Neural progenitor cell (in vitro differentiated cells): ENCODE results near the gene COTL1. TPM values are rescaled to one million over a fixed set of nuclear protein-coding genes. Genes with fewer than 3 reads are reported as not detected.

Experiments used
- DNase-seq: peaks from one replicate; pipeline ENCODE4 v3.0.0-alpha.2; 2016; ENCODE audit warnings: low spot score
- H2AFZ ChIP-seq: fragments of 200-600 bp; sonication (generic); replicated peaks from 2 replicates; pipeline ENCODE4 v1.6.1; 2016; ENCODE audit warnings: antibody characterized with exemption
- H3F3A ChIP-seq: fragments of 200-600 bp; sonication (generic); 2 replicates; pipeline ENCODE4 v1.6.1; 2016; ENCODE audit warnings: antibody characterized with exemption, low read depth
- H3K27ac ChIP-seq: fragments of 200-600 bp; sonication (generic); 2 replicates; pipeline ENCODE4 v1.5.1; 2016; ENCODE audit warnings: mild to moderate bottlenecking
- H3K27me3 ChIP-seq: fragments of 200-600 bp; sonication (generic); 2 replicates; pipeline ENCODE4 v1.6.1; 2016; ENCODE audit warnings: mild to moderate bottlenecking, moderate library complexity
- H3K36me3 ChIP-seq: fragments of 200-600 bp; sonication (generic); 2 replicates; pipeline ENCODE4 v1.5.1; 2016
- H3K4me1 ChIP-seq: fragments of 200-600 bp; sonication (generic); 2 replicates; pipeline ENCODE4 v1.6.1; 2016; ENCODE audit warnings: mixed run types
- H3K4me2 ChIP-seq: fragments of 200-600 bp; sonication (generic); 2 replicates; pipeline ENCODE4 v1.6.1; 2016
- H3K4me3 ChIP-seq: fragments of 200-600 bp; sonication (generic); 2 replicates; pipeline ENCODE4 v1.5.1; 2016
- H3K79me2 ChIP-seq: fragments of 200-600 bp; sonication (generic); 2 replicates; pipeline ENCODE4 v1.6.1; 2016; ENCODE audit warnings: low read depth
- H3K9ac ChIP-seq: fragments of 200-600 bp; sonication (generic); 2 replicates; pipeline ENCODE4 v1.6.1; 2016
- H3K9me3 ChIP-seq: fragments of 200-600 bp; sonication (generic); 2 replicates; pipeline ENCODE4 v1.5.1; 2016; ENCODE audit warnings: low read depth
- H4K20me1 ChIP-seq: fragments of 200-600 bp; sonication (generic); 2 replicates; pipeline ENCODE4 v1.6.1; 2016; ENCODE audit warnings: low read depth
- H3K27ac Mint-ChIP-seq: 3 replicates; pipeline ENCODE4 v1.8.0; 2021; ENCODE audit warnings: mixed read lengths
- H3K27me3 Mint-ChIP-seq: 2 replicates; pipeline ENCODE4 v1.8.0; 2022; ENCODE audit warnings: low read depth, mild to moderate bottlenecking, inconsistent platforms, moderate library complexity, mixed read lengths; ENCODE audit not compliant: insufficient read depth
- H3K36me3 Mint-ChIP-seq: 3 replicates; pipeline ENCODE4 v1.8.0; 2021; ENCODE audit warnings: mixed read lengths
- H3K4me1 Mint-ChIP-seq: 3 replicates; pipeline ENCODE4 v1.8.0; 2021; ENCODE audit warnings: mixed read lengths
- H3K4me3 Mint-ChIP-seq: 3 replicates; pipeline ENCODE4 v1.8.0; 2021; ENCODE audit warnings: mild to moderate bottlenecking, moderate library complexity, mixed read lengths
- H3K9me3 Mint-ChIP-seq: 3 replicates; pipeline ENCODE4 v1.8.0; 2020; ENCODE audit warnings: mixed read lengths
- CTCF ChIP-seq: fragments of 200-600 bp; sonication (generic); IDR thresholded peaks from 2 replicates; pipeline ENCODE4 v1.5.1; 2017; ENCODE audit warnings: antibody characterized with exemption, mild to moderate bottlenecking
- EZH2 ChIP-seq: fragments of 200-600 bp; sonication (generic); IDR thresholded peaks from 2 replicates; pipeline ENCODE4 v1.6.1; 2017; ENCODE audit warnings: antibody characterized with exemption, mild to moderate bottlenecking, moderate library complexity
- EZH2phosphoT487 ChIP-seq: fragments of 200-600 bp; sonication (generic); IDR thresholded peaks from 2 replicates; pipeline ENCODE4 v1.6.1; 2017; ENCODE audit warnings: antibody characterized with exemption
- total RNA-seq: library from RNA; depleted of rRNA; stranded (reverse); fragments of >200 nt; gene quantifications from 2 replicates; pipeline ENCODE4 v1.2.3, GENCODE V29; 2015; ENCODE audit warnings: low replicate concordance

Gene COTL1
- total RNA-seq, 1 donor from 2014 or later, result 46.9 TPM

GRCh38 chr16:84611041-84611440, 6.8 kb downstream of the COTL1 start:
- Histone ChIP-seq H3K79me2 (peaks cover 95% of the 10 kb centered on the region), H2AFZ (no peak overlapping the region), H3K4me2 (no peak overlapping the region), H3K4me1 (peaks cover 16% of the 10 kb centered on the region), H3F3A (peaks cover 12% of the 10 kb centered on the region), H3K27me3 (no peaks in the 10 kb centered on the region), H3K4me3 (no peak overlapping the region), H3K9me3 (no peaks in the 10 kb centered on the region), H3K27ac (no peak overlapping the region), H4K20me1 (peaks cover 58% of the 10 kb centered on the region), H3K36me3 (no peaks in the 10 kb centered on the region), H3K9ac (no peak overlapping the region)
- Mint-ChIP-seq H3K27ac (no peak overlapping the region), H3K27me3 (peaks cover 8% of the 10 kb centered on the region), H3K4me3 (no peak overlapping the region), H3K36me3 (peaks cover 61% of the 10 kb centered on the region), H3K4me1 (peaks cover 46% of the 10 kb centered on the region), H3K9me3 (no peaks in the 10 kb centered on the region)
- TF ChIP-seq EZH2phosphoT487, result no peak
- DNase-seq, result no peak

GRCh38 chr16:84610376-84610775, 7.5 kb downstream of the COTL1 start:
- Histone ChIP-seq H2AFZ (no peak overlapping the region), H3F3A (peaks cover 15% of the 10 kb centered on the region), H3K4me2 (no peak overlapping the region), H3K79me2 (peaks cover 95% of the 10 kb centered on the region), H3K4me1 (peaks cover 11% of the 10 kb centered on the region), H3K36me3 (peaks cover 2% of the 10 kb centered on the region), H3K9ac (no peak overlapping the region), H3K27ac (no peak overlapping the region), H3K27me3 (no peaks in the 10 kb centered on the region), H3K4me3 (no peak overlapping the region), H4K20me1 (peaks cover 55% of the 10 kb centered on the region), H3K9me3 (no peaks in the 10 kb centered on the region)
- no peak for TF ChIP-seq EZH2phosphoT487
- no peak for TF ChIP-seq EZH2
- TF ChIP-seq CTCF, result no peak
- Mint-ChIP-seq H3K4me3 (no peak overlapping the region), H3K27me3 (peaks cover 8% of the 10 kb centered on the region), H3K9me3 (peaks cover 4% of the 10 kb centered on the region), H3K27ac (no peak overlapping the region), H3K4me1 (peaks cover 41% of the 10 kb centered on the region), H3K36me3 (peaks cover 63% of the 10 kb centered on the region)
- DNase-seq, result no peak

- H4K20me1 ChIP-seq, result peaks cover 55% of the 10 kb centered on the region
- H3K4me1 Mint-ChIP-seq, result peaks cover 41% of the 10 kb centered on the region
- no peak overlapping the region for H3K27ac Mint-ChIP-seq
- H3K4me3 Mint-ChIP-seq, result no peak overlapping the region
- H3K36me3 Mint-ChIP-seq, result peaks cover 65% of the 10 kb centered on the region
- peaks cover 14% of the 10 kb centered on the region for H3K4me1 ChIP-seq
- no peak for TF ChIP-seq EZH2phosphoT487
- no peak for TF ChIP-seq EZH2
- no peak for TF ChIP-seq CTCF
- no peak overlapping the region for H3K4me3 ChIP-seq
- H3F3A ChIP-seq, result peaks cover 15% of the 10 kb centered on the region
- H2AFZ ChIP-seq, result no peak overlapping the region
- no peaks in the 10 kb centered on the region for H3K27me3 ChIP-seq
- no peak overlapping the region for H3K9ac ChIP-seq
- DNase-seq, result no peak
- peaks cover 95% of the 10 kb centered on the region for H3K79me2 ChIP-seq
- no peak overlapping the region for H3K27ac ChIP-seq
- no peaks in the 10 kb centered on the region for H3K9me3 ChIP-seq
- H3K9me3 Mint-ChIP-seq, result peaks cover 6% of the 10 kb centered on the region
- H3K36me3 ChIP-seq, result peaks cover 2% of the 10 kb centered on the region
- H3K27me3 Mint-ChIP-seq, result peaks cover 5% of the 10 kb centered on the region
- H3K4me2 ChIP-seq, result no peak overlapping the region
Measured at GRCh38 chr16:84609563-84610177, 8.2 kb downstream of the COTL1 start.

- Histone ChIP-seq H3K27ac (no peak overlapping the region), H3F3A (peaks cover 18% of the 10 kb centered on the region), H2AFZ (no peak overlapping the region), H4K20me1 (peaks cover 50% of the 10 kb centered on the region), H3K4me2 (no peak overlapping the region), H3K9ac (no peak overlapping the region), H3K9me3 (no peaks in the 10 kb centered on the region), H3K4me1 (peaks cover 17% of the 10 kb centered on the region), H3K4me3 (no peak overlapping the region), H3K27me3 (no peaks in the 10 kb centered on the region), H3K36me3 (peaks cover 2% of the 10 kb centered on the region), H3K79me2 (peaks cover 97% of the 10 kb centered on the region)
- Mint-ChIP-seq H3K4me3 (no peak overlapping the region), H3K36me3 (peaks cover 62% of the 10 kb centered on the region), H3K9me3 (peaks cover 6% of the 10 kb centered on the region), H3K4me1 (peaks cover 36% of the 10 kb centered on the region), H3K27ac (no peak overlapping the region), H3K27me3 (peaks cover 8% of the 10 kb centered on the region)
- no peak for TF ChIP-seq EZH2
- no peak for TF ChIP-seq CTCF
- no peak for TF ChIP-seq EZH2phosphoT487
- no peak for DNase-seq
Measured at GRCh38 chr16:84608282-84608681, 9.6 kb downstream of the COTL1 start.
